HEK293 (cell line): Measurements from ENCODE around the gene AFAP1L2.

Experiments
- FEZF1 ChIP-seq: fragments of 450-650 bp; formaldehyde crosslinking; IDR thresholded peaks from 2 replicates; pipeline ENCODE4 v1.5.1; 2016; ENCODE audit warnings: missing biosample characterization, missing genetic modification characterization
- HOXC10 ChIP-seq: sonication (generic); formaldehyde crosslinking; IDR thresholded peaks from 2 replicates; pipeline ENCODE4 v1.8.1; 2023; ENCODE audit warnings: mild to moderate bottlenecking, missing genetic modification reagents
- HOXD13 ChIP-seq: sonication (generic); formaldehyde crosslinking; IDR thresholded peaks from 2 replicates; pipeline ENCODE4 v1.8.0; 2022; ENCODE audit warnings: missing genetic modification reagents, borderline replicate concordance
- MZF1 ChIP-seq: fragments of 450-650 bp; formaldehyde crosslinking; IDR thresholded peaks from 2 replicates; pipeline ENCODE4 v1.5.1; 2017; ENCODE audit warnings: missing biosample characterization, missing genetic modification characterization, borderline replicate concordance
- OSR2 ChIP-seq: fragments of 450-650 bp; formaldehyde crosslinking; IDR thresholded peaks from 2 replicates; pipeline ENCODE4 v1.5.1; 2016; ENCODE audit warnings: missing biosample characterization, missing genetic modification characterization
- ZBTB1 ChIP-seq: fragments of 450-650 bp; formaldehyde crosslinking; IDR thresholded peaks from 2 replicates; pipeline ENCODE4 v1.5.1; 2016; ENCODE audit warnings: missing biosample characterization, missing genetic modification characterization
- ZNF121 ChIP-seq: fragments of 450-650 bp; formaldehyde crosslinking; IDR thresholded peaks from 2 replicates; pipeline ENCODE4 v1.5.1; 2016; ENCODE audit warnings: missing biosample characterization, missing genetic modification characterization
- ZNF140 ChIP-seq: fragments of 450-650 bp; formaldehyde crosslinking; IDR thresholded peaks from 2 replicates; pipeline ENCODE4 v1.5.1; 2016; ENCODE audit warnings: missing biosample characterization, missing genetic modification characterization
- ZNF169 ChIP-seq: fragments of 450-650 bp; formaldehyde crosslinking; IDR thresholded peaks from 2 replicates; pipeline ENCODE4 v1.5.1; 2016; ENCODE audit warnings: missing biosample characterization, missing genetic modification characterization
- ZNF19 ChIP-seq: fragments of 450-650 bp; formaldehyde crosslinking; IDR thresholded peaks from 2 replicates; pipeline ENCODE4; 2016; ENCODE audit warnings: missing biosample characterization, missing genetic modification characterization, low read depth
- ZNF324 ChIP-seq: fragments of 450-650 bp; formaldehyde crosslinking; IDR thresholded peaks from 2 replicates; pipeline ENCODE4 v1.5.1; 2016; ENCODE audit warnings: missing biosample characterization, missing genetic modification characterization
- ZNF341 ChIP-seq: fragments of 450-650 bp; formaldehyde crosslinking; IDR thresholded peaks from 2 replicates; pipeline ENCODE4; 2016; ENCODE audit warnings: low read depth, missing biosample characterization, missing genetic modification characterization
- ZNF350 ChIP-seq: fragments of 450-650 bp; formaldehyde crosslinking; IDR thresholded peaks from 2 replicates; pipeline ENCODE4 v1.5.0; 2017; ENCODE audit warnings: missing biosample characterization, mild to moderate bottlenecking, missing genetic modification characterization
- ZNF354C ChIP-seq: fragments of 450-650 bp; formaldehyde crosslinking; IDR thresholded peaks from 2 replicates; pipeline ENCODE4 v1.5.1; 2016; ENCODE audit warnings: missing biosample characterization, missing genetic modification characterization, low read depth, borderline replicate concordance
- ZNF37A ChIP-seq: fragments of 450-650 bp; IDR thresholded peaks from 2 replicates; pipeline ENCODE4 v1.5.1; 2018; ENCODE audit warnings: missing biosample characterization, missing genetic modification characterization
- ZNF404 ChIP-seq: fragments of 450-650 bp; formaldehyde crosslinking; IDR thresholded peaks from 2 replicates; pipeline ENCODE4 v1.5.1; 2017; ENCODE audit warnings: missing biosample characterization, missing genetic modification characterization
- ZNF624 ChIP-seq: fragments of 450-650 bp; formaldehyde crosslinking; IDR thresholded peaks from 2 replicates; pipeline ENCODE4 v1.5.1; 2017; ENCODE audit warnings: missing biosample characterization, missing genetic modification characterization
- ZNF792 ChIP-seq: fragments of 450-650 bp; formaldehyde crosslinking; IDR thresholded peaks from 2 replicates; pipeline ENCODE4 v1.5.1; 2016; ENCODE audit warnings: missing biosample characterization, missing genetic modification characterization
- ZXDB ChIP-seq: fragments of 450-650 bp; formaldehyde crosslinking; IDR thresholded peaks from 2 replicates; pipeline ENCODE4 v1.5.1; 2016; ENCODE audit warnings: missing biosample characterization, missing genetic modification characterization
- TF ChIP-seq, protein P1 (sequence below): fragments of 450-650 bp; formaldehyde crosslinking; IDR thresholded peaks from 2 replicates; pipeline ENCODE4 v1.5.1; 2016; ENCODE audit warnings: missing biosample characterization, missing genetic modification characterization
- TF ChIP-seq, protein P2 (sequence below): fragments of 450-650 bp; formaldehyde crosslinking; IDR thresholded peaks from 2 replicates; pipeline ENCODE4 v1.5.1; 2016; ENCODE audit warnings: missing biosample characterization, missing genetic modification characterization
- TF ChIP-seq, protein P3 (sequence below): fragments of 450-650 bp; formaldehyde crosslinking; IDR thresholded peaks from 2 replicates; pipeline ENCODE4 v1.5.1; 2017; ENCODE audit warnings: missing biosample characterization, missing genetic modification characterization
- TF ChIP-seq, protein P4 (sequence below): fragments of 450-650 bp; formaldehyde crosslinking; IDR thresholded peaks from 2 replicates; pipeline ENCODE4 v1.5.1; 2016; ENCODE audit warnings: missing biosample characterization, missing genetic modification characterization
- TF ChIP-seq, protein P5 (sequence below): fragments of 450-650 bp; formaldehyde crosslinking; IDR thresholded peaks from 2 replicates; pipeline ENCODE4 v1.5.1; 2016; ENCODE audit warnings: missing biosample characterization, missing genetic modification characterization, low read depth
- TF ChIP-seq, protein P6 (sequence below): fragments of 450-650 bp; formaldehyde crosslinking; IDR thresholded peaks from 2 replicates; pipeline ENCODE4 v1.5.1; 2016; ENCODE audit warnings: missing biosample characterization, missing genetic modification characterization, borderline replicate concordance
- TF ChIP-seq, protein P7 (sequence below): fragments of 450-650 bp; formaldehyde crosslinking; IDR thresholded peaks from 2 replicates; pipeline ENCODE4 v1.5.1; 2016; ENCODE audit warnings: missing biosample characterization, missing genetic modification characterization, borderline replicate concordance

The AFAP1L2 gene

DNA sequence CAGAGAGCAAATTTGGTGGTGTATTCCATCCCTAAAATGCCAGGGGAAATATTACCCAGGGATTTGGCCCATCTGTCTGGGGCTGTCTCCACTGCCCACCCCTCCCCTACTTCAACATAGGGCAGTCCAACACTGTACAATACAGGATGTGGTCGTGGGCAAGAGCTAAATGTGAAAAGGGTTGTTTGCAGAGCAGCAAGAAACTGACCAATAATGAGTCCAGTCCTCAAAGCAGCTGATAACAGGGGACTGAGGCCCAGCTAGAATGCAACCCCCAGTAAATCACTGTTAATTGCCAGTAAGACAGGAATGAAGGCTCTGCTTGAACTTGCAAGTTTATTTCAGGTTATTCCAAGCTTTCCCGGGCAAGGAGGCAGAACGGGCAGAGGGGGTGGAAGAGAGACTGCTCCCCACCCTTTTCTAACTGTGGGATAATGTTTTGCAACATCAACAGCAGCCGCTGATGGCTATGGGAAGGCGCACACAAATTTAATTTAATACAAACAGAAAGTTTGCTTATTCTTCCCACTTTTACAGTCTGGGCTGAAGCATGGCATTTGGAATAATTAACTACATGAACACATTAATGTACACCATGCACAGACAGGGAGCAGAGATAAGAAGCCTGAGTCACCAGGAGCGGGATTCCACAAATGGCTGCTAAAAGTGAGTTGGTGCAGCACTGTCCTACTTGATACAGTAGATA lies 36.8 kb downstream of the AFAP1L2 start (continued):
- TF ChIP-seq, protein P1, sequence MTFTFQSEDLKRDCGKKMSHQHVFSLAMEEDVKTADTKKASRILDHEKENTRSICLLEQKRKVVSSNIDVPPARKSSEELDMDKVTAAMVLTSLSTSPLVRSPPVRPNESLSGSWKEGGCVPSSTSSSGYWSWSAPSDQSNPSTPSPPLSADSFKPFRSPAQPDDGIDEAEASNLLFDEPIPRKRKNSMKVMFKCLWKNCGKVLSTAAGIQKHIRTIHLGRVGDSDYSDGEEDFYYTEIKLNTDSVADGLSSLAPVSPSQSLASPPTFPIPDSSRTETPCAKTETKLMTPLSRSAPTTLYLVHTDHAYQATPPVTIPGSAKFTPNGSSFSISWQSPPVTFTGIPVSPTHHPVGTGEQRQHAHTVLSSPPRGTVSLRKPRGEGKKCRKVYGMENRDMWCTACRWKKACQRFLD, result no peak
- TF ChIP-seq ZNF121 (tag by site-specific recombination) (no peak), ZNF37A (tag by site-specific recombination) (no peak), ZNF354C (tag by site-specific recombination) (no peak), ZNF341 (tag by site-specific recombination) (0 out of 2 replicates have a peak, but pooled peaks have one; percentile 36), ZNF624 (tag by site-specific recombination) (no peak), ZBTB1 (tag by site-specific recombination) (no peak), HOXD13 (CRISPR knock-in tag) (no peak), ZNF792 (tag by site-specific recombination) (no peak), ZNF19 (no peak), ZNF350 (tag by site-specific recombination) (no peak), MZF1 (tag by site-specific recombination) (0 out of 2 replicates have a peak, but pooled peaks have one; percentile 12), FEZF1 (tag by site-specific recombination) (peak; percentile 55), ZNF140 (no peak), ZNF324 (tag by site-specific recombination) (no peak), ZNF169 (tag by site-specific recombination) (no peak), ZXDB (tag by site-specific recombination) (no peak), OSR2 (tag by site-specific recombination) (peak; percentile 57), HOXC10 (CRISPR knock-in tag) (no peak), ZNF404 (tag by site-specific recombination) (no peak)
- TF ChIP-seq, protein P2, sequence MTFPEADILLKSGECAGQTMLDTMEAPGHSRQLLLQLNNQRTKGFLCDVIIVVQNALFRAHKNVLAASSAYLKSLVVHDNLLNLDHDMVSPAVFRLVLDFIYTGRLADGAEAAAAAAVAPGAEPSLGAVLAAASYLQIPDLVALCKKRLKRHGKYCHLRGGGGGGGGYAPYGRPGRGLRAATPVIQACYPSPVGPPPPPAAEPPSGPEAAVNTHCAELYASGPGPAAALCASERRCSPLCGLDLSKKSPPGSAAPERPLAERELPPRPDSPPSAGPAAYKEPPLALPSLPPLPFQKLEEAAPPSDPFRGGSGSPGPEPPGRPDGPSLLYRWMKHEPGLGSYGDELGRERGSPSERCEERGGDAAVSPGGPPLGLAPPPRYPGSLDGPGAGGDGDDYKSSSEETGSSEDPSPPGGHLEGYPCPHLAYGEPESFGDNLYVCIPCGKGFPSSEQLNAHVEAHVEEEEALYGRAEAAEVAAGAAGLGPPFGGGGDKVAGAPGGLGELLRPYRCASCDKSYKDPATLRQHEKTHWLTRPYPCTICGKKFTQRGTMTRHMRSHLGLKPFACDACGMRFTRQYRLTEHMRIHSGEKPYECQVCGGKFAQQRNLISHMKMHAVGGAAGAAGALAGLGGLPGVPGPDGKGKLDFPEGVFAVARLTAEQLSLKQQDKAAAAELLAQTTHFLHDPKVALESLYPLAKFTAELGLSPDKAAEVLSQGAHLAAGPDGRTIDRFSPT, result no peak
- TF ChIP-seq, protein P3, sequence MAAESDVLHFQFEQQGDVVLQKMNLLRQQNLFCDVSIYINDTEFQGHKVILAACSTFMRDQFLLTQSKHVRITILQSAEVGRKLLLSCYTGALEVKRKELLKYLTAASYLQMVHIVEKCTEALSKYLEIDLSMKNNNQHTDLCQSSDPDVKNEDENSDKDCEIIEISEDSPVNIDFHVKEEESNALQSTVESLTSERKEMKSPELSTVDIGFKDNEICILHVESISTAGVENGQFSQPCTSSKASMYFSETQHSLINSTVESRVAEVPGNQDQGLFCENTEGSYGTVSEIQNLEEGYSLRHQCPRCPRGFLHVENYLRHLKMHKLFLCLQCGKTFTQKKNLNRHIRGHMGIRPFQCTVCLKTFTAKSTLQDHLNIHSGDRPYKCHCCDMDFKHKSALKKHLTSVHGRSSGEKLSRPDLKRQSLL, result no peak
- TF ChIP-seq, protein P4, sequence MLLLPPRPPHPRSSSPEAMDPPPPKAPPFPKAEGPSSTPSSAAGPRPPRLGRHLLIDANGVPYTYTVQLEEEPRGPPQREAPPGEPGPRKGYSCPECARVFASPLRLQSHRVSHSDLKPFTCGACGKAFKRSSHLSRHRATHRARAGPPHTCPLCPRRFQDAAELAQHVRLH (tag by site-specific recombination), result no peak
- TF ChIP-seq, protein P5, sequence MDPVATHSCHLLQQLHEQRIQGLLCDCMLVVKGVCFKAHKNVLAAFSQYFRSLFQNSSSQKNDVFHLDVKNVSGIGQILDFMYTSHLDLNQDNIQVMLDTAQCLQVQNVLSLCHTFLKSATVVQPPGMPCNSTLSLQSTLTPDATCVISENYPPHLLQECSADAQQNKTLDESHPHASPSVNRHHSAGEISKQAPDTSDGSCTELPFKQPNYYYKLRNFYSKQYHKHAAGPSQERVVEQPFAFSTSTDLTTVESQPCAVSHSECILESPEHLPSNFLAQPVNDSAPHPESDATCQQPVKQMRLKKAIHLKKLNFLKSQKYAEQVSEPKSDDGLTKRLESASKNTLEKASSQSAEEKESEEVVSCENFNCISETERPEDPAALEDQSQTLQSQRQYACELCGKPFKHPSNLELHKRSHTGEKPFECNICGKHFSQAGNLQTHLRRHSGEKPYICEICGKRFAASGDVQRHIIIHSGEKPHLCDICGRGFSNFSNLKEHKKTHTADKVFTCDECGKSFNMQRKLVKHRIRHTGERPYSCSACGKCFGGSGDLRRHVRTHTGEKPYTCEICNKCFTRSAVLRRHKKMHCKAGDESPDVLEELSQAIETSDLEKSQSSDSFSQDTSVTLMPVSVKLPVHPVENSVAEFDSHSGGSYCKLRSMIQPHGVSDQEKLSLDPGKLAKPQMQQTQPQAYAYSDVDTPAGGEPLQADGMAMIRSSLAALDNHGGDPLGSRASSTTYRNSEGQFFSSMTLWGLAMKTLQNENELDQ (tag by site-specific recombination), result no peak
- TF ChIP-seq, protein P6, sequence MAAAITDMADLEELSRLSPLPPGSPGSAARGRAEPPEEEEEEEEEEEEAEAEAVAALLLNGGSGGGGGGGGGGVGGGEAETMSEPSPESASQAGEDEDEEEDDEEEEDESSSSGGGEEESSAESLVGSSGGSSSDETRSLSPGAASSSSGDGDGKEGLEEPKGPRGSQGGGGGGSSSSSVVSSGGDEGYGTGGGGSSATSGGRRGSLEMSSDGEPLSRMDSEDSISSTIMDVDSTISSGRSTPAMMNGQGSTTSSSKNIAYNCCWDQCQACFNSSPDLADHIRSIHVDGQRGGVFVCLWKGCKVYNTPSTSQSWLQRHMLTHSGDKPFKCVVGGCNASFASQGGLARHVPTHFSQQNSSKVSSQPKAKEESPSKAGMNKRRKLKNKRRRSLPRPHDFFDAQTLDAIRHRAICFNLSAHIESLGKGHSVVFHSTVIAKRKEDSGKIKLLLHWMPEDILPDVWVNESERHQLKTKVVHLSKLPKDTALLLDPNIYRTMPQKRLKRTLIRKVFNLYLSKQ (tag by site-specific recombination), result no peak
- TF ChIP-seq, protein P7, sequence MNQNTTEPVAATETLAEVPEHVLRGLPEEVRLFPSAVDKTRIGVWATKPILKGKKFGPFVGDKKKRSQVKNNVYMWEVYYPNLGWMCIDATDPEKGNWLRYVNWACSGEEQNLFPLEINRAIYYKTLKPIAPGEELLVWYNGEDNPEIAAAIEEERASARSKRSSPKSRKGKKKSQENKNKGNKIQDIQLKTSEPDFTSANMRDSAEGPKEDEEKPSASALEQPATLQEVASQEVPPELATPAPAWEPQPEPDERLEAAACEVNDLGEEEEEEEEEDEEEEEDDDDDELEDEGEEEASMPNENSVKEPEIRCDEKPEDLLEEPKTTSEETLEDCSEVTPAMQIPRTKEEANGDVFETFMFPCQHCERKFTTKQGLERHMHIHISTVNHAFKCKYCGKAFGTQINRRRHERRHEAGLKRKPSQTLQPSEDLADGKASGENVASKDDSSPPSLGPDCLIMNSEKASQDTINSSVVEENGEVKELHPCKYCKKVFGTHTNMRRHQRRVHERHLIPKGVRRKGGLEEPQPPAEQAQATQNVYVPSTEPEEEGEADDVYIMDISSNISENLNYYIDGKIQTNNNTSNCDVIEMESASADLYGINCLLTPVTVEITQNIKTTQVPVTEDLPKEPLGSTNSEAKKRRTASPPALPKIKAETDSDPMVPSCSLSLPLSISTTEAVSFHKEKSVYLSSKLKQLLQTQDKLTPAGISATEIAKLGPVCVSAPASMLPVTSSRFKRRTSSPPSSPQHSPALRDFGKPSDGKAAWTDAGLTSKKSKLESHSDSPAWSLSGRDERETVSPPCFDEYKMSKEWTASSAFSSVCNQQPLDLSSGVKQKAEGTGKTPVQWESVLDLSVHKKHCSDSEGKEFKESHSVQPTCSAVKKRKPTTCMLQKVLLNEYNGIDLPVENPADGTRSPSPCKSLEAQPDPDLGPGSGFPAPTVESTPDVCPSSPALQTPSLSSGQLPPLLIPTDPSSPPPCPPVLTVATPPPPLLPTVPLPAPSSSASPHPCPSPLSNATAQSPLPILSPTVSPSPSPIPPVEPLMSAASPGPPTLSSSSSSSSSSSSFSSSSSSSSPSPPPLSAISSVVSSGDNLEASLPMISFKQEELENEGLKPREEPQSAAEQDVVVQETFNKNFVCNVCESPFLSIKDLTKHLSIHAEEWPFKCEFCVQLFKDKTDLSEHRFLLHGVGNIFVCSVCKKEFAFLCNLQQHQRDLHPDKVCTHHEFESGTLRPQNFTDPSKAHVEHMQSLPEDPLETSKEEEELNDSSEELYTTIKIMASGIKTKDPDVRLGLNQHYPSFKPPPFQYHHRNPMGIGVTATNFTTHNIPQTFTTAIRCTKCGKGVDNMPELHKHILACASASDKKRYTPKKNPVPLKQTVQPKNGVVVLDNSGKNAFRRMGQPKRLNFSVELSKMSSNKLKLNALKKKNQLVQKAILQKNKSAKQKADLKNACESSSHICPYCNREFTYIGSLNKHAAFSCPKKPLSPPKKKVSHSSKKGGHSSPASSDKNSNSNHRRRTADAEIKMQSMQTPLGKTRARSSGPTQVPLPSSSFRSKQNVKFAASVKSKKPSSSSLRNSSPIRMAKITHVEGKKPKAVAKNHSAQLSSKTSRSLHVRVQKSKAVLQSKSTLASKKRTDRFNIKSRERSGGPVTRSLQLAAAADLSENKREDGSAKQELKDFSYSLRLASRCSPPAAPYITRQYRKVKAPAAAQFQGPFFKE (tag by site-specific recombination), result no peak
